Stimulated activated naive CD8-positive, alpha-beta T cell treated with anti-CD3 and anti-CD28 coated beads, Interleukin-15, Interleukin-2, amounts not matched to agents 100 ng/mL and 50 ng/mL, for 24 hours (primary cell): Measurements from ENCODE around the gene HOXC6.

ENCODE experiments used
- H3K27ac Mint-ChIP-seq: one replicate; pipeline ENCODE4 v1.8.0; 2021; ENCODE audit warnings: mild to moderate bottlenecking, mixed read lengths
- H3K27me3 Mint-ChIP-seq: one replicate; pipeline ENCODE4 v1.8.0; 2021; ENCODE audit warnings: mixed read lengths
- H3K36me3 Mint-ChIP-seq: one replicate; pipeline ENCODE4 v1.8.0; 2021; ENCODE audit warnings: low read depth, mixed read lengths
- H3K4me1 Mint-ChIP-seq: one replicate; pipeline ENCODE4 v1.8.0; 2021; ENCODE audit warnings: low read depth, mixed read lengths
- H3K4me3 Mint-ChIP-seq: one replicate; pipeline ENCODE4 v1.8.0; 2021; ENCODE audit warnings: mild to moderate bottlenecking, mixed read lengths
- H3K9me3 Mint-ChIP-seq: one replicate; pipeline ENCODE4 v1.8.0; 2021; ENCODE audit warnings: mixed read lengths

HOXC6 gene

DNA sequence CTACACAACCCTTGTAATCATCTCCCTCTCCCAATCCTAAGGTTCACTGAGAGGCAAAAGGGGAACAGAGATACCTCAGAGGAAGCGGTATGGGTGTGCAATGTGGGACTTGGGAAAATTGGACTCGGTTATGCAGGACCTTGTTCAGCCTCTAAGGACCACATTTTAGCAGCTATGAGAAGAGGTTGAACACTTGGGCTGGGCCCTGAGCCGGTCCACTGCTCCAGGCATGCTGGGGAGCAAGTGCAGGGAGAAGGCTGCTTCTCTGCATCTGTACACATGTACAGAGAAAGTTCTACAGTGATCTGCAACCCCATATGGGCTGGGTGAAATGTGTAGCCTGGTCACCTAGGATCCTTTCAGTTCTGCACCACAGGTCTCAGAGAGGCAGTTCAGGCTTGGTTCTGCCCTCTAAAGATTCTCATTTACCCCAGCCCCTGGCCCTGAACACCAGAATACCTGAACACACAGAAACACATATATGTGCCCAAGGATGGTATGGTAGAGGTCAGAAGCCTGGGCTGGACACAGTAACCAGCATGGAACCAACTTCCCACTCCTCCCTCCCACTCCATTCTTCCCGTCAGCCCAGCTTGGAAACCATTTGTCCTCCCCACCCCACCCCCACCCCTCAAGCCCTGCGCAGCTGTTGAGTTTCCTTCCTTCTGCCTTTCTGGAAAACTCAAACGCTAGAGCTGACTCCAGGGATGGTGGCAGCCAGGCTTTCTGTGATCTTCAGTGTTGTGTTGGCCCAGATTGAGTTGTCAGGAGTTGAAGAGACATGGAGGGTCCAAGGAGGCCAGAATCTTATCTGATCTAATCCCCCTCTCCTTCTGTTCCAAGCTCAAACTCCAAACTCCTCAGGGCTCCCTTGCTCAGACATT is 15.0 kb downstream of the HOXC6 start:
- Mint-ChIP-seq H3K4me3 (no peak overlapping the region), H3K36me3 (no peaks in the 10 kb centered on the region), H3K27ac (no peak overlapping the region), H3K9me3 (no peaks in the 10 kb centered on the region), H3K27me3 (peaks cover 93% of the 10 kb centered on the region), H3K4me1 (peaks cover 6% of the 10 kb centered on the region)

GRCh38 chr12:54044425-54045103 is 16.3 kb downstream of the HOXC6 start:
- Mint-ChIP-seq H3K27ac (no peak overlapping the region), H3K9me3 (no peaks in the 10 kb centered on the region), H3K4me1 (peaks cover 6% of the 10 kb centered on the region), H3K36me3 (no peaks in the 10 kb centered on the region), H3K4me3 (no peak overlapping the region), H3K27me3 (peaks cover 93% of the 10 kb centered on the region)

- H3K9me3 Mint-ChIP-seq, result no peaks in the 10 kb centered on the region
- H3K27me3 Mint-ChIP-seq, result peaks cover 93% of the 10 kb centered on the region
- H3K4me1 Mint-ChIP-seq, result peaks cover 12% of the 10 kb centered on the region
- H3K4me3 Mint-ChIP-seq, result no peak overlapping the region
- H3K27ac Mint-ChIP-seq, result no peak overlapping the region
- H3K36me3 Mint-ChIP-seq, result no peaks in the 10 kb centered on the region
These were observed 17.2 kb downstream of the HOXC6 start for GRCh38 chr12:54045401-54045800.

DNA sequence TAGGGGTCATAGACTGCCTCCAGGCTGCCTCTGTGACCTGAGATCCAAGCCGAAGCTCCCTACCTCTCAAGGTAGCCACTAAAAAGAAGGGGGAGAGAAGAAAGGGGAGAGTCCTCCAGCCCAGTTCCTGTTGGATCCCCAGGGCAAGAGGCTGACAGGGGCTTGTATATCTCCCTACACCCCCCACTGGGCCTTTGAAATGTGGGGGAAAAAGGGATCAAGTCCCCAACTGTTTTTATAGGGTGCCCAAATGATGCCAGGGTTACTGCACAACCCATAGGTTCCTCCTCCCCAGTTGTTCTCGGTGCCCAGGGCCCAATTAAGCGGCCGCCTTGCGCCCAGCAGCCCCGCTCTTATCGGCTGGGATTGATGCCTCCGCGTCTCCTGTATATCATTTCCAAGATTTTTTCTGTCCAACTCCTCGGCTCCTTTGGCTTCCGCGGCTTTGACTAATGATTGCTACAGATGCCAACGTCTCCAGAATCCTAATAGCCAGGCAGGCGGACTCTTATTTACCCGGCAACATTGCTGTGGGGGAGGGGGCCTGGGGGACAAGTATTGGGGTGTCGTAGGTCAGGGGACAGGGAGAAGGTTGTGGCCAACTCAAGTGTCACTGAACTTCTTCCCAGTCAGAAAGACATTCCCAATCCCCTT is 17.8 kb downstream of the HOXC6 start:
- no peaks in the 10 kb centered on the region for H3K36me3 Mint-ChIP-seq
- no peaks in the 10 kb centered on the region for H3K9me3 Mint-ChIP-seq
- peaks cover 16% of the 10 kb centered on the region for H3K4me1 Mint-ChIP-seq
- H3K27me3 Mint-ChIP-seq, result peaks cover 95% of the 10 kb centered on the region
- H3K27ac Mint-ChIP-seq, result no peak overlapping the region
- no peak overlapping the region for H3K4me3 Mint-ChIP-seq

DNA sequence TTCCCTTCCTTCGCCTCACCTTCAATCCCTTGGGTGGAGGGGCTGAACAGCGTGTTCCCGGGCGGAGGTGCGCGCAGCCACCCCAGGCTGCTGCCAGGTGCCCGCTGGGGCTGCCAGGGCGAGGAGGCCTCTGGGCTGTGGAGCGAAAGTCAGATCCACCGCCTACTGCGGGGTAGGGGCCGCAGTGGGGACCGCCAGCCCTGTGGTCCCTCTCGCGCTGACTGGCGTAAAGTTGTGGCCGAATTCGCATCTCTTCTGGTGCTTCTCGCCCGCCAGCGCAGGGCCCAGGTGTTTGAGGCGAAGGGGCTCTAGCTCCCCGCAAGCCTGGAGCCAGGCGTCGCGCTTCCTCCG is 18.5 kb downstream of the HOXC6 start:
- Mint-ChIP-seq H3K27ac (no peak overlapping the region), H3K27me3 (peaks cover 98% of the 10 kb centered on the region), H3K4me1 (peaks cover 22% of the 10 kb centered on the region), H3K4me3 (peak overlapping the region; percentile 33), H3K36me3 (no peaks in the 10 kb centered on the region), H3K9me3 (no peaks in the 10 kb centered on the region)

DNA sequence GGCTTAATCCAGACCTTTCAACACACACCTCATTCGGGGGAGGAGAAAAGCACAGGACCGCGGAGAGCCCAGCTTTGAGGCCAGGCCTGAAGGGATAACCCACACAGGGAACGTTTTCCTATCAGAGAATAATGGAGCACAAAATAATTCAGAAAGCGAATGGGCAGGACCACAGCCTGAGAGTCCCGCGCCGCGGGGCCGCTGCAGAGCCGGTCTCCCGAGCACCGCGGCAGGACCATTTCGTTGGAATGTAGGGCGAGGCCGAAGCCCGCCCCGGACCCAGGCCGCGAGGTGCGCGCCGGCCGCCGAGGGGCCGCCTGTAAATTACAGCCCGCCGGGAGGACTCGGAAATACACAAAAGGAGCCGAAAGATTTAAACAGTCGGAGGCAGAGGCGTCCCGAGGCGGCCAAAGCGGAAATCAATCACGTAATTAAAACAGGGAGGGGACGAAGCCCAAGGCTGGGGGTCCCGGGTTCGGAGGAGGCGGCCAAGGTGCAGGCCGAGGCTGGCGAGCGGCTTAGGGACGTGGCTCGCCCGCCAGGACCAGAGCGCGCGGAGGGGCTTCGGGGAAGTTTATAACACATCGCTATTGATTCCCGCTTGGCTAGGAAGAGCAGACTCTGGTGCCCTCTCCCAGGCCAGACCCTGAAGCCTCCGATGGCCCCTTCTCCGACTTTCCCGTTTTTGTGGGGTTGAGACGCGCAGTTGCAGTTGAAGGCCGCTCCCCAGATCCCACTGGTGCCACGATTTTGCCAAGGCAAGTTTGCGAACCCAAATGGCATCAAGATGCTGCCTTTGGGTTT is 19.1 kb downstream of the HOXC6 start:
- Mint-ChIP-seq H3K9me3 (no peaks in the 10 kb centered on the region), H3K36me3 (no peaks in the 10 kb centered on the region), H3K4me3 (peak overlapping the region; percentile 33), H3K4me1 (peaks cover 26% of the 10 kb centered on the region), H3K27me3 (peaks cover 100% of the 10 kb centered on the region), H3K27ac (no peak overlapping the region)

DNA sequence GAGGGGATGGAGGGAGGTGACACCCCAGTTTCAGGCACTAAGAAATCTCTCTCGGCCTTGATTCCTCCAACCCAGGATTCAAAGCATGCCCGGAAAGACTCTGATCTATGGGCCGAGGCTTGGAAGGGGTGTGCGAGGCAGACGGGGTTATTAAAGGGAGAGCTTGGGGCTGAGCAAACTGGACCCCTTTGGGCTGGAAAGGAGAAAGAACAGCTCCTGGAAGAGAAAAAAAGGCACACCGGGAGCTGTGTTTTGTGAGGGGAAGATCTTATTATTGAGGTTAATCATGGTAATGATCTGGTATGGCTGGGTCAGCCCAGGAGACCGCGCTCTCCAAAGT is 19.7 kb downstream of the HOXC6 start:
- no peaks in the 10 kb centered on the region for H3K36me3 Mint-ChIP-seq
- H3K4me1 Mint-ChIP-seq, result peaks cover 29% of the 10 kb centered on the region
- H3K27ac Mint-ChIP-seq, result no peak overlapping the region
- peaks cover 98% of the 10 kb centered on the region for H3K27me3 Mint-ChIP-seq
- H3K4me3 Mint-ChIP-seq, result no peak overlapping the region
- H3K9me3 Mint-ChIP-seq, result no peaks in the 10 kb centered on the region

DNA sequence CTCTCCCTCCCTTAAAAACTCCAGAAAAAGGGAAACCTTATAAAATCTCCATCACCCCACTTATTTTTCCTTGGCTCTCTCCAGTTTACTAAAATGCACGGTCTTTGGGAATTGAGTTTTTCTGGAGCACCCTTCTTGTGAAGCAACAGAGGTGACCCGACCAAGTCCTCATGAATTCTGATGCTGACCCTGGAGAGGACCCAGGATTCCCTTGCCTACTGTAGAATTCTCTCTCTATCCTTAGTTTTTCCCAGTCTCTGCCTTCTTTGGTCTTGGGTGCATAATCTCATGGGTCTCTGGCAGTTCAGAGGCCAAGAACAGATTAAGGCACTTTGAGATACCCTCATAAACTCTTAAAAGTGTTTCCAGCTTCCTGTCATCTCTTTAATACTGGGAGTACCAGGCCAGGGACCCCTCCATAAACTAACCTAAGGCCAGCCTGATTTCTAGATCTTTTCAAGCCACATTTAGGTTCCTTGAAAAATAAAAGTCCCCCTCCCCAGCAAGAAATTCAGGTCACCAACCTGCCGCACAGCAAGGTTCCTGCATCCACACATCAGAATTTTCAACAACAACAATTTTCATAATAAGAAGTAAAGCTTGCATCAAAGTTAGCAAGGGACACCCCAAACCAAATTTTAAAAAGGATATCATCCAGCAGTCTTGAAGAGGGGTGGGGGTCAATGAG is 20.3 kb downstream of the HOXC6 start:
- no peak overlapping the region for H3K4me3 Mint-ChIP-seq
- peaks cover 33% of the 10 kb centered on the region for H3K4me1 Mint-ChIP-seq
- H3K36me3 Mint-ChIP-seq, result no peaks in the 10 kb centered on the region
- H3K27ac Mint-ChIP-seq, result no peak overlapping the region
- no peaks in the 10 kb centered on the region for H3K9me3 Mint-ChIP-seq
- H3K27me3 Mint-ChIP-seq, result peaks cover 94% of the 10 kb centered on the region

GRCh38 chr12:54049108-54049507 is 20.9 kb downstream of the HOXC6 start:
- peaks cover 93% of the 10 kb centered on the region for H3K27me3 Mint-ChIP-seq
- H3K9me3 Mint-ChIP-seq, result no peaks in the 10 kb centered on the region
- H3K4me1 Mint-ChIP-seq, result peaks cover 37% of the 10 kb centered on the region
- no peak overlapping the region for H3K4me3 Mint-ChIP-seq
- H3K27ac Mint-ChIP-seq, result no peak overlapping the region
- no peaks in the 10 kb centered on the region for H3K36me3 Mint-ChIP-seq

- Mint-ChIP-seq H3K36me3 (no peaks in the 10 kb centered on the region), H3K4me3 (no peak overlapping the region), H3K27me3 (peaks cover 89% of the 10 kb centered on the region), H3K27ac (no peak overlapping the region), H3K4me1 (peaks cover 41% of the 10 kb centered on the region), H3K9me3 (no peaks in the 10 kb centered on the region)
These were observed 22.2 kb downstream of the HOXC6 start for GRCh38 chr12:54050482-54050810.

DNA sequence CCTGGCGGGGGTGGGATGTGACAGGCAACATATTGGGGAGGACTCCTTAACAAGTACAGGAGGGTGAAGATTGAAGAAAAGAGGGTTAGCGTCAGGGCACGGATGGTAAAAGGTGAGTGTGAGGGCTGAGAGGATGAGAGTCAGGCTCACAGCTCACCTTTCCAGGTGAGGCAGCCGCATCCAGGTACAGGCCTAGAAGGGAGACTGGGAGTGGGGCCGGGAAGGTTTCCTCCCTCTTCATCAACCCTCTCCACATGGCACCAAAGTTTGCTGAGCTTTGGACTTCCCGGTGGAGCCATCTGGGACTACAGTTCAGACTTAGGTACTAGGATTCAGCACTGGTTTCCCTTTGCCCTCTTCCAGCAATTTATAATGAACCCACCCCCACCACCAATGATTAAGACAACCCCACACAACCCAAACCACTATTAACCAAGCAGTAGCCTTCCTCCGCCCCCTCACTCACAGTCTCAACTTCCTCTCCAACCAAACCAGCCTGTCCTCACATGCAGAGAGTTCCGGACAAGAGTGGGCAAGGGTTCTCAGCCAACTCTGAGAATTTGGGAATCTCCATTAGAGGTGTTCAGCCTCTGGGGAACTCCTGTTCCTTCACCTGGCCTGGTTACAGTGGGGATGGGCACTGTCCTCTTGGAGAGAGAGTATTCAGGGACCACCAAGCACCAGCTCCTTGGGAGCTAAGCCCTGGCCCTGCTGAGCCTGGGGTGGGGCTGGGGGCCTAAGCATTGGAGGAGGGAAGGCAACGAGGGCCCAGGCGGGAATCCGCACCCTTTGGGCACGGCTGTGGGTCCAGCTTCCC is 23.0 kb downstream of the HOXC6 start:
- Mint-ChIP-seq H3K27ac (no peak overlapping the region), H3K4me3 (no peak overlapping the region), H3K36me3 (no peaks in the 10 kb centered on the region), H3K27me3 (peaks cover 89% of the 10 kb centered on the region), H3K4me1 (peaks cover 41% of the 10 kb centered on the region), H3K9me3 (no peaks in the 10 kb centered on the region)

- Mint-ChIP-seq H3K9me3 (no peaks in the 10 kb centered on the region), H3K36me3 (no peaks in the 10 kb centered on the region), H3K4me3 (peak overlapping the region; percentile 4), H3K27me3 (peaks cover 82% of the 10 kb centered on the region), H3K27ac (no peak overlapping the region), H3K4me1 (peaks cover 40% of the 10 kb centered on the region)
These were observed 23.7 kb downstream of the HOXC6 start for GRCh38 chr12:54051874-54052437.

DNA sequence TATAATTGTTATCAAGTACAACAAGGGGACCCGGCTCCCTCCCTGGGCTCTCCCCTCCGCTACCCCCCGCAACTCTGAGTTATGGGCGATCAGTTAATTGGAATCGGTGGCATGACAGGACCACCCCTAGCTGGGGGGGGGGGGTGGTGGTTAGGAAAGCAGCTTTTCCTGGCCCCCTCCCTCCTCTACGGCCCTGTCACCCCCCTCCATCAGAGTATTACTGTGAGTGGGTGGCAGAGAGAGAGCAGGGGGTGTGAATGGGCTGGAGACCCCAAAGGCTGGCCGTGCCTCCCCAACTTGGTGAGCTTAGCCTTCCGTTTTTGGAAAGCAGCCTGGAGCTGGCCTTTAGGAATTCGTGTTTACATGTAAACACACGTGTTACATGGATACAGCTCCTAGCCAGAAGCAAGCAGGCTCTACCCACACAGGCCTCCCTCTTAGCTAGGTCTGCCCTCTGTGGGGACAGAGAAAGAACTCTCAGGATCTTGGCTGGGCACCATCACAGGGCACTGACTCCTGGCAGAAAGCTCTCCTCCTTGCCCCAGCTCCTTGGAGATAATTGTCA is 24.3 kb downstream of the HOXC6 start:
- H3K4me1 Mint-ChIP-seq, result peaks cover 38% of the 10 kb centered on the region
- no peaks in the 10 kb centered on the region for H3K36me3 Mint-ChIP-seq
- peaks cover 80% of the 10 kb centered on the region for H3K27me3 Mint-ChIP-seq
- H3K9me3 Mint-ChIP-seq, result no peaks in the 10 kb centered on the region
- H3K4me3 Mint-ChIP-seq, result peak overlapping the region; percentile 77
- peak overlapping the region; percentile 49 for H3K27ac Mint-ChIP-seq
